HG03196 (cell line): ENCODE measurements around the gene CRMP1.

Experiments
- ATAC-seq: cut with Tn5 transposase; IDR thresholded peaks from one replicate; pipeline ENCODE4 v1.9.1; 2021; ENCODE audit not compliant: unreplicated experiment

Gene CRMP1

GRCh38 chr4:5801696-5802095 lies 91.2 kb downstream of the CRMP1 start:
- no peak for ATAC-seq

GRCh38 chr4:5800496-5800895 lies 92.4 kb downstream of the CRMP1 start:
- no peak for ATAC-seq

GRCh38 chr4:5799406-5799805 lies 93.5 kb downstream of the CRMP1 start:
- no peak for ATAC-seq

- ATAC-seq: no peak
Measured at GRCh38 chr4:5798946-5799345, 93.9 kb downstream of the CRMP1 start.

GRCh38 chr4:5798462-5798861 lies 94.4 kb downstream of the CRMP1 start:
- no peak for ATAC-seq

- ATAC-seq: no peak
Measured at GRCh38 chr4:5797866-5798265, 95.0 kb downstream of the CRMP1 start.

GRCh38 chr4:5796976-5797375 lies 95.9 kb downstream of the CRMP1 start:
- no peak for ATAC-seq

- ATAC-seq: no peak
Measured at GRCh38 chr4:5795580-5795979, 97.3 kb downstream of the CRMP1 start.

- ATAC-seq: no peak
Measured at GRCh38 chr4:5793514-5793913, 99.4 kb downstream of the CRMP1 start.

- ATAC-seq: no peak
Measured at GRCh38 chr4:5791654-5792053, 101.2 kb downstream of the CRMP1 start.

GRCh38 chr4:5790546-5790857 lies 102.4 kb downstream of the CRMP1 start:
- no peak for ATAC-seq

GRCh38 chr4:5789141-5789540 lies 103.7 kb downstream of the CRMP1 start:
- ATAC-seq: no peak

- ATAC-seq: no peak
Measured at GRCh38 chr4:5788144-5788543, 104.7 kb downstream of the CRMP1 start.

GRCh38 chr4:5787311-5787710 lies 105.6 kb downstream of the CRMP1 start:
- no peak for ATAC-seq

- no peak for ATAC-seq
Measured at GRCh38 chr4:5785806-5786680, 106.8 kb downstream of the CRMP1 start.

GRCh38 chr4:5784960-5785611 lies 107.8 kb downstream of the CRMP1 start:
- no peak for ATAC-seq

GRCh38 chr4:5784021-5784420 lies 108.9 kb downstream of the CRMP1 start:
- no peak for ATAC-seq

- no peak for ATAC-seq
Measured at GRCh38 chr4:5783486-5783885, 109.4 kb downstream of the CRMP1 start.

GRCh38 chr4:5782829-5783476 lies 109.9 kb downstream of the CRMP1 start:
- ATAC-seq: no peak

GRCh38 chr4:5781691-5782090 lies 111.2 kb downstream of the CRMP1 start:
- no peak for ATAC-seq

GRCh38 chr4:5780831-5781480 lies 111.9 kb downstream of the CRMP1 start:
- ATAC-seq: no peak

- ATAC-seq: no peak
Measured at GRCh38 chr4:5776510-5776909, 116.4 kb downstream of the CRMP1 start.
